Thyroid gland (tissue), 4 donors: ENCODE results near the gene DENND5A.

ENCODE experiments used
- CTCF ChIP-seq, 6 experiments: fragments of 200-600 bp in 3 of 6; fragments of 450-650 bp in 3 of 6; sonication (generic) in 3 of 6; IDR thresholded peaks; one replicate each; pipeline ENCODE4 v1.5.1; 2016 to 2019; ENCODE audit warnings: antibody characterized with exemption in 6 of 6, mild to moderate bottlenecking in 2 of 6, inconsistent platforms in 1 of 6, moderate library complexity in 1 of 6
- POLR2A ChIP-seq, 2 donors: fragments of 450-650 bp; IDR thresholded peaks; one replicate each; pipeline ENCODE4 v1.6.1; 2017; ENCODE audit warnings: antibody characterized with exemption in 2 of 2, mild to moderate bottlenecking in 2 of 2, moderate library complexity in 1 of 2

GRCh38 chr11:9206496-9206895 is 58.7 kb downstream of the DENND5A start:
- no peak for TF ChIP-seq POLR2A (IDR thresholded peaks at IDR 0.05)
- no peak for TF ChIP-seq CTCF (IDR thresholded peaks at IDR 0.05)
